Esophagus muscularis mucosa (tissue), 4 donors: ENCODE measurements around the gene HES2.

ENCODE experiments used
- CTCF ChIP-seq, 3 experiments: fragments of 200-600 bp in 2 of 3; fragments of 450-650 bp in 1 of 3; sonication (generic) in 2 of 3; IDR thresholded peaks; one replicate each; pipeline ENCODE4 v1.5.1; 2017 to 2019; ENCODE audit warnings: antibody characterized with exemption in 3 of 3, mild to moderate bottlenecking in 2 of 3, moderate library complexity in 1 of 3
- EP300 ChIP-seq: sonication (generic); formaldehyde crosslinking; IDR thresholded peaks from one replicate; pipeline ENCODE4 v1.6.1; 2017; ENCODE audit warnings: antibody characterized with exemption
- POLR2A ChIP-seq: fragments of 450-650 bp; IDR thresholded peaks from one replicate; pipeline ENCODE4 v1.6.1; 2017; ENCODE audit warnings: antibody characterized with exemption, moderate library complexity, mild to moderate bottlenecking, low read depth
- POLR2AphosphoS5 ChIP-seq, 2 donors: sonication (generic); formaldehyde crosslinking; IDR thresholded peaks; one replicate each; pipeline ENCODE4 v1.6.1; 2017; ENCODE audit warnings: antibody characterized with exemption in 2 of 2

GRCh38 chr1:6408023-6408422, 11.7 kb downstream of the HES2 start:
- no peak for TF ChIP-seq CTCF (IDR thresholded peaks at IDR 0.05)
- no peak for TF ChIP-seq POLR2A
- TF ChIP-seq POLR2AphosphoS5 (IDR thresholded peaks at IDR 0.05) = no peak
- no peak for TF ChIP-seq EP300
